GM18526 (cell line): Measurements from ENCODE around the gene ATP1A2.

Experiments
- POLR2A ChIP-seq: IDR thresholded peaks from 3 replicates; pipeline ENCODE4 v1.6.1; 2011; ENCODE audit not compliant: insufficient read length; ENCODE audit errors: extremely low read depth

The ATP1A2 gene

DNA sequence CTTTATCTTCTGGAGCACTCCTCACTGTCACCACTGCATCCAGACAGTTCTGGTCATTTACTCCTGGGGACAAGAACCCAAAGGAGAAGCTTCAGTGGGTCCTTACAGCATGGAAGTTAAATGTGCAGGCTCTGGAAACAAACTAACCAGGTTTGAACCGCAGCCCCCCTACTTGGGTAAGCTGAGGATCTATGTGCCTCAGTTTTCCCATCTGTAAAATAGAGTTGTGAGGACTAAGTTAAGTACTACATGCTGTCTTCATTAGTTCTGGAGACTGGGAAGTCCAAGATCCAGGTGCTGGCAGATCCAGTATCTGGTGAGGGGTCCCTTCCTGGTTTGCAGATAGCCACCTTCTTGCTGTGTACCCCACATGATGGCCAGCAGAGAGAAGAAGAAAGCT lies 8.0 kb upstream of the ATP1A2 start:
- no peak for TF ChIP-seq POLR2A

DNA sequence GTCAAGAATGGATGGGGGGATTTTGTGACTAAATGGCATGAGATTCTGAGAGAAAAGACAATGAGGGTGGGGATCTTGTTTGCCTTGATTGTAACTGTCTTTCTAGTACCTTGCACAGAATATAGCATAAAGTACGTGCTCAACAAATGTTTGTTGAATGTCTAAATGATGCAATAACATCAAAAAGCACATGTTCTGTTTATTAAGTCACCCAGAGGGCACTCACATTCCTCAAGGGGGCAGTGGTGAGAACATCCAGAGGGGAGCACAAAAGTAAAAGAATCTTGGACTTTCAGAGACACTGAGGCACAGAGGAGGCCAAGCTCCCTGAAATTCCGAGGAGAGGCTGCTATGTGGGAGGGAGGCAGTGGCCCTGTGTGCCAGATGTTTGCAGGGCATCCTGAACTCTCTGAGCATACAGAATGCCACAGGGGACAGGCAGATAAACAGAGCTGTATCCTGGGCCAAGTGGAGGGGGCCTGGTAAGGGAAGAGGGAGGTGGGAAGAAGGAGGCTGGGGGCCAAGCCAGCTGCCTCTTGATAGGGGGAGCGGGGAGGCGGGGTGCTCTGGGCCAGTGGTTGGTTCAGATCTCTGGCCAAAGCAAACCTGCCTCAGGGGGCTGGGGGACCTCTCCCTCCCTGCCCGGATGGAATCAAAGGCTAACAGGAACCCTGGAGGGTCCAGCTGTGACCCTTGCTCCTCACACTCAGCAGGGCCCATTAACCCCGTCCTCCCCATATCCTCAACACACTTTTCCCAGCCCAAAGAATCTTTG lies 6.5 kb upstream of the ATP1A2 start:
- TF ChIP-seq POLR2A: no peak

DNA sequence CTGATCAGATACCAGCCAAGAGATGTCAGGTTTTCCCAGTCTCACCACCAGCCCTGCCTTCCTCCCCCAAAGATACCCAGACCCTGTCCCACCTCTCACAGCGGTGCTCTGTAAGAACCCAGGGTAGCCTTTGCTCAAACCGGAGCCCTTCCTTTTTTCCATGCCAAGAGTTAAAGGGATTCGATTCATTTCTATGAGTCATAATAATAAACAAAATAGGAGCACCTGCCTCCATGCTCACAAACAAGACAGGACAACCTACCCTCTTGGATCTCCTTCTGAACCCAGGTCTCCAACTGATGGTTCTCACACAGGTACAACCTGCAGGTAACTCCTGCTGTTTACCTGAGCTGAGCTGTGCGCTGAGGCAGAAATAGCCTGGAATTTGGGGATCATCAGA lies 5.9 kb upstream of the ATP1A2 start:
- TF ChIP-seq POLR2A: no peak

DNA sequence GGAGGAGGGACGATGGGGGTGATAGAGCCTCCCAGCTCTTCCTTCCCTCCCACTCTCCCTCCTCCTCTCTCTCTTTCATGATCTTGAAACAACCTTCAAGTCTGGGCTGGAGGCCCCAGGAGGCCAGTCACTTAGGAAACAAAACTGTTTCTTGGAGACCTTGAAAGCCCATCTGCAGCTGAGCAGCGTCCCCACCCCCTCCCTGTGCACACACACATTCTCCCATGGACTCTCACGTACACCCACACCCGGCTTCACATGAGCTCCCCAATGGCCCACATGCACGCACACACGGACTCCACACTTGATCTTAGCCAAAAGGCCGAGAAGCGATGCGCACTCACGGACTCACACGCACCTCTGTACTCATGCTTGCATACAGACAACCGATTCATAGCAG lies 3.2 kb upstream of the ATP1A2 start:
- no peak for TF ChIP-seq POLR2A

DNA sequence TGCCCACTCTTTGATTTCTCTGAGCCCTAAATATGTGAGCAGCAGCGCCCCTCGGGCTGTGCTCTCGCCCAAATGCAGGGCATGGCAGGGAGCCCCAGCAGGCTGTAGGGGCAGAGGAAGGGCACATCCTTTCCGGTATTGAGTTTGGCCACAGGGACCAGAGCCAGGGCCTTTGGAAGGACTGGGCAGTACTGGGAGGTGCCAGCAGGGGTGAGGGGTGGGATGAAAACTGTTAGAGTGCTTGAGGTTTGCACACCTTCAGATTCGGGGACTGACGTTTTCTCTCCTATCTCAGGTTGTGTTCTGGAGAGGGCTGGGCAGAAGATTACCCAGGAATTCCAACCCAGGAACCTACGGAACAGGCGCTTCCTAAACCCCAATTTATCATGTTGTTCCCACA lies 2.2 kb upstream of the ATP1A2 start:
- TF ChIP-seq POLR2A: no peak

DNA sequence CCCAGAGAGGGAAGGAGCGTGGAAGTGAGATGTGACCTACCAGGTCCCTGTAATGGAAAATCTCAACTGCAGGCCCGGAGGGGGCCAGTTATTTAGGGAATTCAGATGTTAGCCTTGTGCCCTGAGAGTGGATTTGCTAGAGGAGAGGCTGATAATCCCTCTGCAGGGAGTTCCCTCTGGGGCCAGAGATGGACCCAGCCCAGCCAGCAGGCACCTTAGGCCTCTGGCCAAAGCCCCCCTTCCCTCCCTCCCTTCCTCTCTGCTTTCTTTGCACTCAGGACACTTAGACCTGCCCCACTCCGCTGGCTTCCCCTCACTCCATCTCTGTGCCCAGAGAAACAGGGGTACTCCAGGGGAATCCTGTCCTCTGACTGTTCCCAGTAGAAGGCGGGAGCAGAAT lies 1.5 kb upstream of the ATP1A2 start:
- no peak for TF ChIP-seq POLR2A

DNA sequence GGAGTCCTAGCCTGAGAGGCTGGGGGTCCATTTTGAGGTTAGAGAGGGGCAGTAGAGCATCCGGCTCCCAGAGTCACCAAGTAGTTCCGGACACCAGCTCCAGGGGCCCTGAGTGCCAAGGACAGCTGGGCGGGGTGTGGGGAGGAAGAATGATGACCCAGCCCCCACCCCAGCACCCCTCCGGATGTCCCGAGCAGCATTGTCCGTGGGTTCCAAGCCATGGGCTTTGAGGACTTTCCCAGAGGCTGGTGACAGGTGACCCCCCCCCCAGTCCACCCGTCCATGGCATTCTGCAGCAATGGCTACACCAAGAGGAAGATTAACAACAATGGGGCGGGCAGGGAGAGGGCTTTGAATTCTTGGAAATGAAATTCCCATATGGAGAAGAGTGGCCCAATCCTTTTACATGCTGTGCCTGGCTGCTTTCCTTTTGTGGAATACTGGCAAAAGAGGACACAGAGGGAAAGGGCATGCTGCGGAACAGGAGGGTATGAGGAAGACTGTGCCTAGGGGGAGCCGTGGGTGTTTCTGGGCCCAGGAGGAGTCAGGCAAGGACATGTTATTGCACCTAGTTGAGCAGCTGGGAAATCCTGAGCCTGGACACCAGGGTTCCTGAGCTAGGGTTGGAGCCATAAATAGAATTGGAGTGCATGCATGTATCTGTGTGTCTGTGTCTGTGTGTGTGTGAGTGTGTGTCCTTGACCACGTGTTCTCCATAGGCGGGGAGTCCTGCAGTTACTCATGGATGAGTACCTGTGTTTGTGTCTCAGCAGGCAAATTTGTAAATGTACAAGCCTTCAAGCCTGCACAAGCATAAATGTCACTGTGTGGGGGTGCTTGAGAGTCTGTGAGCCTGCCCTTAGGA lies 956 bp downstream of the ATP1A2 start:
- TF ChIP-seq POLR2A: no peak

DNA sequence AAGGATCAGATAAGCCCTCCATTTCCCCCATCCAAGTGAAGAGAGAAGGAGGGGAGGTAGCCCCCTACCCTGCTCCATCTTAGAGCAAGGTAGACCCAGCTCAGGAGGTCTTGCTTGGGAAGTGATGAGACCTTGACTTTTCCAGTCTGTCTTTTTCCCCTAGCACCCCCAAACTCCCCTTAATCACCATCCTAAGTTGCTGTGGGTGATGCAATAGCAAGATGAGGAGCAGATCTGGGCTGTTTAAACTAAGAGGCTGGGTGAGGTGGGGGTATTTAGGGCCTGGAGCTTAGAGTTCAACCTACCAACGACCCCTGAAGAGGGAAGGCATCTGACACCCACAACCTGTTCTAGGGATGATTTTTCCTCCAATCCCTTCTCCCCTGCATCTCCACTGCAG lies 1.7 kb downstream of the ATP1A2 start:
- no peak for TF ChIP-seq POLR2A

DNA sequence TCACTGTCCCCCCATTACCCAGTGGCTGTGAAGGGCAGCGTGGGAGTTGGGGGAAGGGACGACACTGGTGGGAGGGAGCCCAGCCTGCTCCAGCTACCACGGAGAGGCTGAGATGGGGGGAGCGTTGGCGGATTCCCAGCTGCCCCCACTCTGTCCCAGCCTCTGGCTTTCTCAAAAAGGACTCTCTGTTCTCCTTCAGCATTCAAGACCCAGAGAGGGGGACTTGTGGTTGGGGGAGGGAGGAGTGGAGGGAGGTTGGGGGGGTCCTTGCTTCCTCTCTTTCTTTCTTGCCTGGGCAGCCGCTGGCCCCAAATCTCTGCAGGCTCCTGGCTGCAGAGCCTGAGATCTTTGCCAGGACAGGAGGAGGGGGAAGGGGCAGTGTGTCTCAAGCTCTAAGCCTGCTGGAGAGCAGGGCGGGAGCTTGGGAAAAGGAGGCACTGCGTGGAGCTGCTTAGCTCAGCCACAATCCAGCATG lies 2.2 kb downstream of the ATP1A2 start:
- no peak for TF ChIP-seq POLR2A

DNA sequence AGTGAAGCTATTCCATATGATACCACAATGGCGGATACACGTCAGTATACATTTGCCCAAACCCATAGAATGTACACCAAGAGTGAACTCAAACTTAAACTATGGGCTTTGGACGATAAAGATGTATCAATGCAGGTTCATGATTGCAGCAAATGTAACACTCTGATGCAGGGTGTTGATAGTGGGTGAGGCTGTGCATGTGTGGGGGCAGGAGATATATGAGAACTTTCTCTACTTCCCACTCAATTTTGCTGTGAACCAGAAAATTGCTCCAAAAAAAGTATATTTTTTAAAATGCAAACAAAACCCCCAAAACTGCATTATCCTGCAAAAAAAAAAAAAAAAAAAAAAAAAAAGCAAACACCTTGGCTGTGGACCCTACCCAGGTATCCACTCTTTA lies 3.4 kb downstream of the ATP1A2 start:
- no peak for TF ChIP-seq POLR2A

DNA sequence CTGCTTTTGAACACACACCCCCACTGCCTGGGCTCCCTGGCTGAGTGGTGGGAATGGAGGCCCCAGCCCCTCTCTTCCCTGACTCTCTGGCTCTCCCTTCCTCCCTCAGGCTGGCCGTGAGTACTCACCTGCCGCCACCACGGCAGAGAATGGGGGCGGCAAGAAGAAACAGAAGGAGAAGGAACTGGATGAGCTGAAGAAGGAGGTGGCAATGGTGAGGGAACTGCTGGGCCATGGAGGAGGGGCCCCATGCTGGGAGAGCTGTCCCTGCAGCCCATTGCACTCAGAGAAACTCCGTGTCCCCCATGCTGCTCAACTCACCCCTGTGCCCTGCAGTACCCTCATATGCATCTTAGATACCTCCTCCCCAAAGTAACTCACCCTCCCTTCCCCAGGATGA lies 5.2 kb downstream of the ATP1A2 start:
- TF ChIP-seq POLR2A: no peak

DNA sequence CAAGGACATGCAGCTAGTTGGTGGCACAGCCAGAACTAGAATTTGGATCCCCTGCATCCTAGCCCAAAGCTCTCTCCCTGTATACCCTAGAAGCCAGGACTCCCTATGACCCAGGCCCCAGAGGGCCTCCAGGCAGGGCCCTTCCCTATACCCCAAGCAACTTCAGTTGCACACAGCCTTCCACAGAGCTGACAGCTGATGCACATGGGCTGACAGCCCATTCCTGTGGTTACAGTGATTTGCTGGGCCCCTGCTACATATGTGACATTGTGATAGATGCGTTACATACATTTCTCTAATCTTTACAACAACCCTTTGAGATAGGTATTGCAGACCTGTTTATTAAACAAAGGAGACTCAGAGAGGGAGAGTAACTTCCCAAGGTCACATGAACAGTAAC lies 5.8 kb downstream of the ATP1A2 start:
- no peak for TF ChIP-seq POLR2A

DNA sequence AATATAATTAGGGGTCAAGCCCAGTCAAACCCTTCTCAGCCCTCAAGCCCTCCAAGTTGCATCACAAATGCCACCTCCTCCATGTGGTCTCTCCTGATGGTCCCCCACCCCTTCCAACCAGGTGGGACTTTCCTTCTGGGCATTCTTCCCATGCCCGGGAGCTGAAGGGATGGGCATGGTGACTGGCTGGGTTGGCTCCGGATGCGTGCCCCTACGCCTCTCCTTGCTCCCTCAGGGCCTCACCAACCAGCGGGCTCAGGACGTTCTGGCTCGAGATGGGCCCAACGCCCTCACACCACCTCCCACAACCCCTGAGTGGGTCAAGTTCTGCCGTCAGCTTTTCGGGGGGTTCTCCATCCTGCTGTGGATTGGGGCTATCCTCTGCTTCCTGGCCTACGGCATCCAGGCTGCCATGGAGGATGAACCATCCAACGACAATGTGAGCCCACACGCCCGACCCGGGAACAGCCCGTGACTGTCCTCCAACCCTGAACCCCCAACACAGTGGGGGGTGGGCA lies 7.5 kb downstream of the ATP1A2 start:
- no peak for TF ChIP-seq POLR2A

DNA sequence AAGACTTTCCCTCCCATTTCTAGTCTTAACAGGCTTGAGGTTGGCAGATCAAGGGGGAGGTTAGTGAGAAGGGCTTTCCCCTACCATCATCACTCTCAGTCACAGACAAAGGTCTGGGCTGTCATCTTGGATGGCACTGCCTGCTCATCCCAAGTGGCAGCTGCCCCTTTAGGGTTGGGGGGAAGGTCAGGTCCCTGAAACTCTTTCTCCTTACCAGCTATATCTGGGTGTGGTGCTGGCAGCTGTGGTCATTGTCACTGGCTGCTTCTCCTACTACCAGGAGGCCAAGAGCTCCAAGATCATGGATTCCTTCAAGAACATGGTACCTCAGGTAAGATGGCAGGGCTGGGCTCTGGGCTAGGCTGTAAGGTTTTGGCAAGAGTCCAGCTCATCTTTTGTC lies 8.2 kb downstream of the ATP1A2 start:
- TF ChIP-seq POLR2A: no peak

DNA sequence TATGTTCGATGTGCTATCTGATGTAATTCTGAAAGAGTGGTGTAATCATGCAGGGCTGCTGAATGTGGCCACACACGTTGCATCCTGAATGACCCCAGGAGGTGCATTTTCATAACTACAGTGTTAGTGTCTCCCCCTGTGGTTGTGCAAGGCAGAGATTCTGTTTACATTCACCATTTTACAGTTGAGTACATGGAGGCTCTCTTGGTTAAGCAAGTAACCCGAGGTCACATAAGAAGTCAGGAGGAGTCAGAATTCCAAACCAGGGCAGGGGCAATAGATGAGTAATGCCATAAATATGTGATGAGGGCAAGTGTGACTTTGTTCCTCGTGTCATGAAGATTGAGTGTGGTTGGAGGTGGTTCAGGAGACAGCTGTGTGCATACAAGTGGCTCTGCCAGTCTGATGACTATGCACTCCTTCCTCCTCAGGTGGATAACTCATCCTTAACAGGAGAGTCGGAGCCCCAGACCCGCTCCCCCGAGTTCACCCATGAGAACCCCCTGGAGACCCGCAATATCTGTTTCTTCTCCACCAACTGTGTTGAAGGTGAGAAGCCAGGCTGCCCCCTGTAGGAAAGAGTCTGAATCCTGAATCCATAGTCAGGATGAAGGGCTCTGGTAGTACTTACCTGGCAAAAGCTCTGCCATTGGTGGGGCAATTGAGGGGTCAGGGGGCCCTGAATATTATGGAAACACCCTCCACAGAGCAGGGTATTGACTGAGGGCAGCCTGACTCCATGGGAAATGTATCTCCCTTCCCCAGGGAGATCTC lies 9.3 kb downstream of the ATP1A2 start:
- TF ChIP-seq POLR2A: no peak
